HG03521 (cell line): ENCODE results near the gene ZNF511.
"Not testable (repeated sequence)": the region's sequence is repeated elsewhere in the genome, so short reads cannot be mapped to it uniquely, and the experiment has no call there.

Experiments used
- ATAC-seq: cut with Tn5 transposase; IDR thresholded peaks from one replicate; pipeline ENCODE4 v1.9.1; 2021; ENCODE audit warnings: mild to moderate bottlenecking, moderate library complexity; ENCODE audit not compliant: unreplicated experiment

The ZNF511 gene

GRCh38 chr10:133308421-133309099 lies at the start of gene ZNF511, which contains the start of gene TUBGCP2:
ZNF511 (plus strand) TSS chr10:133308914; CDS start chr10:133308944, 30 bp downstream.
TUBGCP2 (minus strand) TSS chr10:133308872; CDS start chr10:133302941, 5,931 bp downstream.
- peak; percentile 66 for ATAC-seq

GRCh38 chr10:133259602-133259989 lies 49.1 kb upstream of the ZNF511 start:
- no peak for ATAC-seq

- ATAC-seq: peak; percentile 36
These were observed 47.6 kb upstream of the ZNF511 start for GRCh38 chr10:133260895-133261725.

- peak; percentile 53 for ATAC-seq
These were observed 46.9 kb upstream of the ZNF511 start for GRCh38 chr10:133261726-133262325.

GRCh38 chr10:133262696-133263095 lies 46.0 kb upstream of the ZNF511 start:
- no peak for ATAC-seq

GRCh38 chr10:133263674-133264073 lies 45.0 kb upstream of the ZNF511 start:
- no peak for ATAC-seq

- no peak for ATAC-seq
These were observed 44.3 kb upstream of the ZNF511 start for GRCh38 chr10:133264461-133264860.

- ATAC-seq: not testable (repeated sequence)
These were observed 43.7 kb upstream of the ZNF511 start for GRCh38 chr10:133265052-133265451.

- no peak for ATAC-seq
These were observed 42.5 kb upstream of the ZNF511 start for GRCh38 chr10:133266056-133266795.

GRCh38 chr10:133267293-133267692 lies 41.4 kb upstream of the ZNF511 start:
- ATAC-seq: no peak

GRCh38 chr10:133267829-133268228 lies 40.9 kb upstream of the ZNF511 start:
- ATAC-seq: no peak

GRCh38 chr10:133268532-133268931 lies 40.2 kb upstream of the ZNF511 start:
- no peak for ATAC-seq

GRCh38 chr10:133269367-133269766 lies 39.3 kb upstream of the ZNF511 start:
- no peak for ATAC-seq

GRCh38 chr10:133270204-133270603 lies 38.5 kb upstream of the ZNF511 start:
- no peak for ATAC-seq

GRCh38 chr10:133270773-133271297 lies 37.9 kb upstream of the ZNF511 start:
- ATAC-seq: no peak

GRCh38 chr10:133271521-133272300 lies 37.0 kb upstream of the ZNF511 start:
- ATAC-seq: no peak

- ATAC-seq: no peak
These were observed 36.3 kb upstream of the ZNF511 start for GRCh38 chr10:133272301-133272963.

- no peak for ATAC-seq
These were observed 35.7 kb upstream of the ZNF511 start for GRCh38 chr10:133272964-133273420.

GRCh38 chr10:133273534-133274143 lies 35.1 kb upstream of the ZNF511 start:
- ATAC-seq: no peak
